Colonic mucosa (tissue), 2 donors: Measurements from ENCODE around the gene SNRNP70. TPM values are rescaled to one million over a fixed set of nuclear protein-coding genes. Genes with fewer than 3 reads are reported as not detected.

Source experiments
- total RNA-seq, 2 donors: library from RNA; stranded (reverse); fragmentation: NEBNext Ultra II Directional in 1 of 2; extraction: Animal tissue kit (Norgen Biotek cat#: 25700) in 1 of 2; gene quantifications; one replicate each; pipeline ENCODE4 v1.2.1, GENCODE V29; 2021
- donor health status: DM: no; HTN: no; CAD: no.
- donor health status: DM: no; HTN: no; CAD: no.

Gene SNRNP70
- total RNA-seq, 2 donors from 2014 or later = 124 to 204 TPM

Other genes starting within 250 kb of the SNRNP70 start
- gene HSD17B14, start 249.0 kb upstream of the SNRNP70 start, total RNA-seq = 1 to 10 TPM in 1 of 2 donors, under 1 TPM in 1; 0.79 to 2.8 TPM
- gene PLEKHA4, start 216.8 kb upstream of the SNRNP70 start, total RNA-seq = 1 to 10 TPM; 5.6 to 6.6 TPM
- gene PPP1R15A, start 213.0 kb upstream of the SNRNP70 start, total RNA-seq = 10 to 100 TPM; 23.9 to 33.3 TPM
- gene TULP2, start 186.7 kb upstream of the SNRNP70 start, total RNA-seq = not detected
- 100 to 1,000 TPM; 180 to 184 TPM for gene NUCB1, start 185.1 kb upstream of the SNRNP70 start, total RNA-seq
- gene DHDH, start 151.8 kb upstream of the SNRNP70 start, total RNA-seq = 1 to 10 TPM in 1 of 2 donors, not detected in 1; 1.5 TPM
- 100 to 1,000 TPM; 144 to 223 TPM for gene BAX, start 130.6 kb upstream of the SNRNP70 start, total RNA-seq
- 1,000 to 10,000 TPM; 1,463 to 1,600 TPM for gene FTL, start 120.1 kb upstream of the SNRNP70 start, total RNA-seq
- 10 to 100 TPM; 48.8 to 54.7 TPM for gene GYS1, start 92.1 kb upstream of the SNRNP70 start, total RNA-seq
- gene RUVBL2, start 91.6 kb upstream of the SNRNP70 start, total RNA-seq = 100 to 1,000 TPM in 1 of 2 donors, 10 to 100 TPM in 1; 54.1 to 151 TPM
- gene LHB, start 68.4 kb upstream of the SNRNP70 start, total RNA-seq = not detected
- not detected for gene CGB3, start 61.1 kb upstream of the SNRNP70 start, total RNA-seq
- gene CGB2, start 53.6 kb upstream of the SNRNP70 start, total RNA-seq = not detected
- gene CGB1, start 48.6 kb upstream of the SNRNP70 start, total RNA-seq = not detected
- not detected for gene CGB5, start 41.6 kb upstream of the SNRNP70 start, total RNA-seq
- gene CGB8, start 36.3 kb upstream of the SNRNP70 start, total RNA-seq = not detected
- gene CGB7, start 27.7 kb upstream of the SNRNP70 start, total RNA-seq = not detected
- gene NTF4, start 20.6 kb upstream of the SNRNP70 start, total RNA-seq = not detected
- not detected for gene KCNA7, start 12.8 kb upstream of the SNRNP70 start, total RNA-seq
- 10 to 100 TPM; 11.8 to 14.6 TPM for gene LIN7B, start 28.9 kb downstream of the SNRNP70 start, total RNA-seq
- 1 to 10 TPM; 3.5 to 4.8 TPM for gene C19orf73, start 33.7 kb downstream of the SNRNP70 start, total RNA-seq
- gene PPFIA3, start 34.1 kb downstream of the SNRNP70 start, total RNA-seq = 10 to 100 TPM; 27.5 to 36.3 TPM
- 1 to 10 TPM in 1 of 2 donors, under 1 TPM in 1; 0.53 to 1.8 TPM for gene HRC, start 69.9 kb downstream of the SNRNP70 start, total RNA-seq
- 100 to 1,000 TPM; 175 to 307 TPM for gene TRPM4, start 72.3 kb downstream of the SNRNP70 start, total RNA-seq
- gene SLC6A16, start 239.7 kb downstream of the SNRNP70 start, total RNA-seq = under 1 TPM; 0.17 to 0.82 TPM
- gene CD37, start 250.0 kb downstream of the SNRNP70 start, total RNA-seq = 1 to 10 TPM; 7.4 to 8.6 TPM